ENCODE results near the gene ZNF568.

ZNF568 gene

DNA sequence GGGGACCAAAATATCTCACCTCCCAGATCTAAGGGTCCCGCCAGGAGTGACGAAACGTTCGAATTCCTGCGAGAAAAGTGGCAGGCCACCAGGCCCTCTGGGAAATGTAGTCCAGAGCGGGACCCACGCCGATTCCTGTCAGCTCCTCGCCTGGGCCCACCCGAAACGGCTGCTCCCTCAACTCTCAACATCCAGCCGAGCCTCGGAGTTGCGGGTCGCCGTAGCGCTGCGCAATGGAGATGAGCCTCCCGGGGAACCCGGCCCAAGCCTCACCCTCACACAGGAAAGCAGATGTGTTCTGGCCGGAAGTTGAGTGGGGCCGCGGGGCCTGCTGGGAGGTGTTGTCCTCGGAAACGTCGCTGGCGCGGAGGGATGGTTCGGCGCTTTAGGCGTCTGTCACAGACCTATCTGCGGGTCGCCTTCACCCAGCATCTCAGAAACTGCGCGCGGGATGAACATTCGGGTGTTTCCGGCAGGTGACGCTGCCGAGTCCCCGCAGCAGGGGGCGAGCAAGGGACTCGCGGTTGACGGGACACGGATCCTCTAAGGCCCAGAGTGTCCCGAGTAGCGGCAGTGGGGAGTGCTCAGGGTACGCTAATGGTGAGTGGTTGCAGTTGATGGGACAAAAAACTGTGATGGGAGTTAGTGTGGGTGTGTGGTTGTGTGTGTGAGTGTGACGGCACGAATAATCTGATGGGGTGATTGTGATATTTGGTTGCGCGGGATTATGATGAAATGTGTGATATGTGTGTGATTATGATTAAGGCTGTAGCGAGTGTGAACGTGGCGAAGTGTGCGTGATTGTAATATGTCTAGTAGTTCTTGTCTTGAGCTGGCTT lies at the start of gene ZNF568, which contains the start of gene ZNF829:
Gene ZNF568, plus strand, starts transcription at position 341 of the 839 bp plus-strand sequence. CDS start 6,439 bp downstream, outside the sequence.
Gene ZNF829, minus strand, starts transcription at position 300 of the 839 bp plus-strand sequence. CDS start 1,124 bp downstream, outside the sequence.
- peak; percentile 80 for DNase-seq (ENCODE audit: low read depth)

DNA sequence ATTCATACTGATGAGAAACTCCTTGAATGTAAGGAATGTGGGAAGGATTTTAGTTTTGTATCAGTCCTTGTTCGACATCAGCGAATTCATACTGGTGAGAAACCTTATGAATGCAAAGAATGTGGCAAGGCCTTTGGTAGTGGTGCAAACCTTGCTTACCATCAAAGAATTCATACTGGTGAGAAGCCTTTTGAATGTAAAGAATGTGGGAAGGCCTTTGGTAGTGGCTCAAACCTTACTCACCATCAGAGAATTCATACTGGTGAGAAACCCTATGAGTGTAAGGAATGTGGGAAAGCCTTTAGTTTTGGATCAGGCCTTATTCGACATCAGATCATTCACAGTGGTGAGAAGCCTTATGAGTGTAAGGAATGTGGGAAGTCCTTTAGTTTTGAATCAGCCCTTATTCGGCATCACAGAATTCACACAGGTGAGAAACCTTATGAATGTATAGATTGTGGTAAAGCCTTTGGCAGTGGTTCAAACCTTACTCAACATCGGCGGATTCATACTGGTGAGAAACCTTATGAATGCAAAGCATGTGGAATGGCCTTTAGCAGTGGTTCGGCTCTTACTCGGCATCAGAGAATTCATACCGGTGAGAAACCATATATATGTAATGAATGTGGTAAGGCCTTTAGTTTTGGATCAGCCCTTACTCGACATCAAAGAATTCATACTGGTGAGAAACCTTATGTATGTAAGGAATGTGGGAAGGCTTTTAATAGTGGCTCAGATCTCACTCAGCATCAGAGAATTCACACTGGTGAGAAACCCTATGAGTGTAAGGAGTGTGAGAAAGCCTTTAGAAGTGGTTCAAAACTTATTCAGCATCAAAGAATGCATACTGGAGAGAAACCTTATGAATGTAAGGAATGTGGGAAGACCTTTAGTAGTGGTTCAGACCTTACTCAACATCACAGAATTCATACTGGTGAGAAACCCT lies 38.9 kb upstream of the ZNF568 start:
- no peak for DNase-seq (ENCODE audit: low read depth)

DNA sequence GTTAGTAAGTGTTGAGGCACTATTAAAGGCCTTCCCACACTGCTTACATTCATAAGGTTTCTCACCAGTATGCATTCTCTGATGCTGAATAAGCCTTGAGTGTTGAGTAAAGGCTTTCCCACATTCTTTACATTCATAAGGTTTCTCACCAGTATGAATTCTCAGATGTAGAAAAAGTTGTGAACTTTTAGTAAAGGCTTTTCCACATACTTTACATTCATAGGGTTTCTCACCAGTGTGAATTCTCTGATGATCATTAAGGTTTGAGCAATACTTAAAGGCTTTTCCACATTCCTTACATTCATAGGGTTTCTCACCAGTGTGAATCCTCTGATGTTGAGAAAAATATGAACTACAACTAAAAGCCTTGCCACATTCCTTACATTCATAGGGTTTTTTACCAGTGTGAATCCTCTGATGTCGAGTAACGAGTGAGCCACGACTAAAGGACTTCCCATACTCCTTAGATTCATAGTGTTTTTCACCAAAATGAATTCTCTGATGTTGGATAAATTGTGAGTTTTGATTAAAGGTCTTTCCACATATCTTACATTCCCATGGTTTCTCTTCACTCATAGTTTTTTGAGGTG lies 24.3 kb upstream of the ZNF568 start:
- DNase-seq (ENCODE audit: low read depth) = no peak

DNA sequence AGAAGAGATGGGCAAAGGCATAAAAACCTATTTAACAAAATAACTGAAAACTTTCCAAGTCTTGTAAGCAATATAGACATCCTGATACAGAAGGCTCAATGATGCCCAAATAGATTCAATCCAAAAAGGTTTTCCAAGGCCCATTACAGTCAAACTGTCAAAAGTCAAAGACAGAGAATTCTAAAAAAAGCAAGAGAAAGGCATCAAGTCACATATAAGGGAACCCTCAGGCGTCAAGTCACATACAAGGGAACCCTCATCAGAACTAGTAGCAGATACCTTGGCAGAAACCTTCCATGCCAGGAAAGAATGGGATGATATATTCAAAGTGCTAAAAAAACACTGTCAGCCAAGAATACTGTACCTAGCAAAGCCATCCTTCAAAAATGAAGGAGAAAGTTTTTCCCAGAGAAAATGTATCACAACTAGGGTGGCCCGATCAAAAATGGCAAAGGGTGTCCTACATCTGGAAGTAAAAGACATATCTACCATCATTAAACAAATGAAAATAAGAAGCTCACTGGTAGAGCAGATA lies 21.2 kb upstream of the ZNF568 start:
- no peak for DNase-seq (ENCODE audit: low read depth)

DNA sequence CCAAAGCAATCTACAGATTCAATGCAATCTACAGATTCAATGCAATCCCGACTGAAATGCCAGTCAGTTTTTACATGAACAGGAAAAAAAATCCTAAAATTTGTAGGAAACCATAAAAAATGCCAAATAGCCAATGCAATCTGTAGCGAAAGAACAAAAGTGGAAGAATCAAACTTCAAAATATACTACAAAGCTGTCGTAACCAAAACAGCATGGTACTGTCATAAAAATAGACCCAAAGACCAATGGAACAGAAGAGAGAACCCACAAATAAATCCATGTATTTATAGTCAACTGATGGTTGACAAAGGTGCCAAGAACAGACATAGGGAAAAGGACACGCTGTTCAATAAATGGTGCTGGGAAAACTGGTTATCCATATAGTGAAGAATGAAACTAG lies 17.7 kb upstream of the ZNF568 start:
- DNase-seq (ENCODE audit: low read depth) = no peak

DNA sequence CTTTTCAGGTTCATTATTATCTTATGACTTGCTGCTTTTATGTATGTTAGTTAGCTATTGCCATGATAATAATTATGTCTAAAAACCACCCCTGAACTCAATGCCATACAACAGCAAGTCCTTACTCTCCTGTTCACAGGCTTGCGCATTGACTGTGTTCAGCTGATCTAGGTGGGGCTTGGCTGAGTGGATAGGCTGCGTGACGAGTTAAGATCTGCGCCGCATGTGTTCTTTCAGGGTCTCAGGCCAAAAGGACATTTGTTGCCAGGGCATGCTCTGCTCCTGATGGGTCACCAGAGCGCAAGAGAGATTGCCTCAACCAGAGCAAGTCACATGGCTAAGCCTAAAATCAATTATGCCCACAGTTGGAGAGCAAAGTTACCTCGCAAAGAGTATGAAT lies 859 bp downstream of the ZNF568 start:
- no peak for DNase-seq (ENCODE audit: low read depth)

DNA sequence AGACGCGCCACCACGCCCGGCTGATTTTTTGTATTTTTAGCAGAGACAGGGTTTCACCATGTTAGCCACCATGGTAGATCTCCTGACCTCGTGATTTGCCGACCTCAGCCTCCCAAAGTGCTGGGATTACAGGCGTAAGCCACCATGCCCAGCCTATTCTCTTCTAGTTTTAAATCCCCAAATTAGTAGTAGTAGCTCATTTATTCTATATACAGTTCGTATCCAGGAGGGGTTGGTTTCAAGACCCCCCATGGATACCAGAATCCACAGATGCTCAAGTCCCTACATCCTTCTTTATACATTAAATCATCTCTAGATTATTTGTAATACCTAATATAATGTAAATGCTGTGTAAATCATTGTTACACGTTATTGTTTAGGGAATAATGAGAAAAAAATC lies 2.0 kb downstream of the ZNF568 start:
- DNase-seq (ENCODE audit: low read depth) = no peak

DNA sequence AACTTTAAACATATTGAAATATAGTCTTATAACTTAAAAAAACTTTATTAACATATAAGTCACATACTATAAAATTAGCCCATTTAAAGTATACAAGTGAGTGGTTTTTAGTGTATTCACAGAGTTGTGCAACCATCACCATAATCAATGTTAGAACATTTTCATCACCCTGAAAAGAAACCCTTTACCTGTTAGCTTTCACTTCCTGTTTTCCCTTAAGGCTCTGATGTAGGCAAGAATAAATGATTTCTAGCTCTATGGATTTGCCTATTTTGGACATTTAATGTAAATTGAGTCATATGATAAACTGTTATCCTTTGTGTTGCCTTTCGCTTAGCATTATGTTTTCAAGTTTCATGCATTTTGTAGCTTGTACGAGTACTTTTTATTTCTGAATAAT lies 15.6 kb downstream of the ZNF568 start:
- no peak for DNase-seq (ENCODE audit: low read depth)

DNA sequence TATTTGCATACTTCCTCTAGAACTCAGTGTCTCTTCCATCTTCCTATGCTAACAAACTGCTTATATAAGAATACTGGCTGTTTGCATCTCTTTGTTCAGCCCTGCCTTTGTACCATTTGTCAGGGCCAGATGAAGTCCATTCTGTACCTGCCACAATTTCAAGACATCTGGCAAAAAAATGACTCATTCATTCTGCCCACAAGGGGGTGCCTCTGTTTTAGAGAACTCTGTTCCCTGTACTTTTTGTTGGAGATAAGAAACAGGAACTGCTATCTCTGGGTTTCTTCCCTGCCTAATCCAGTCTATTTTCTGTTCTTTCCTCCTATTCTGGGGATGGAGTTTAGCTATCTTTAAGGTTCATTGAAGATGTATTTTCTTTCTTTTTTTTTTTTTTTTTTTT lies 23.0 kb downstream of the ZNF568 start:
- DNase-seq (ENCODE audit: low read depth) = no peak

DNA sequence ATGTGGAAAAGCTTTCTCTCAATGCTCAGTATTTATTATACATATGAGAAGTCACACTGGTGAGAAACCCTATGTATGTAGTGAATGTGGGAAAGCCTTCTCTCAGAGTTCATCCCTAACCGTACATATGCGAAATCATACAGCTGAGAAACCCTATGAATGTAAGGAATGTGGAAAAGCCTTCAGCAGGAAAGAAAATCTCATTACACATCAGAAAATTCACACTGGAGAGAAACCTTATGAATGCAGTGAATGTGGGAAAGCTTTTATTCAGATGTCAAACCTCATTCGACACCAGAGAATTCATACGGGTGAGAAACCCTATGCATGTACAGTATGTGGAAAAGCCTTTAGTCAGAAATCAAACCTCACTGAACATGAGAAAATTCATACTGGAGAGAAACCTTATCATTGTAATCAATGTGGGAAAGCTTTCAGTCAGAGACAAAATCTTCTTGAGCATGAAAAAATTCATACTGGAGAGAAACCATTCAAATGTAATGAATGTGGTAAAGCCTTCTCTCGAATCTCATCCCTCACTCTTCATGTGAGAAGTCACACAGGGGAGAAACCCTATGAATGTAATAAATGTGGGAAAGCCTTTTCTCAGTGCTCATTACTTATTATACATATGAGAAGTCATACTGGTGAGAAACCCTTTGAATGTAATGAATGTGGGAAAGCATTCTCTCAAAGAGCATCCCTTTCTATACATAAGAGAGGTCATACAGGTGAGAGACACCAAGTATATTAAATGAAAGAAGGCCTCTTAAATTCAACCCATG lies 34.4 kb downstream of the ZNF568 start:
- DNase-seq (ENCODE audit: low read depth) = no peak

DNA sequence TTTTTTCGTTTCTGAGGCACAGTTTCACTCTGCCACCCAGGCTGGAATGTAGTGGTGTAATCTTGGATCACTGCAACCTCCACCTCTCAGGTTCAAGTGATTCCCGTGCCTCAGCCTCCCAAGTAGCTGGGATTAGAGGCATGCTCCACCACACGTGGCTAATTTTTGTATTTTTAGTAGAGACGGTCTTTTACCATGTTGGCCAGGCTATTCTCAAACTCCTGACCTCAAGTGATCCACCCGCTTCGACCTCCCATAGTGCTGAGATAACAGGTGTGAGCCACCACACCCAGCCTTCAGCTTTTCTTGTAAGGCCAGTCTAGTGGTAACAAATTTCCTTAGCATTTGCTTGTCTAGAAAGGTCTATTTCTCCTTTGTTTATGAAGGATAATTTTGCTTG lies 46.2 kb downstream of the ZNF568 start:
- no peak for DNase-seq (ENCODE audit: low read depth)

DNA sequence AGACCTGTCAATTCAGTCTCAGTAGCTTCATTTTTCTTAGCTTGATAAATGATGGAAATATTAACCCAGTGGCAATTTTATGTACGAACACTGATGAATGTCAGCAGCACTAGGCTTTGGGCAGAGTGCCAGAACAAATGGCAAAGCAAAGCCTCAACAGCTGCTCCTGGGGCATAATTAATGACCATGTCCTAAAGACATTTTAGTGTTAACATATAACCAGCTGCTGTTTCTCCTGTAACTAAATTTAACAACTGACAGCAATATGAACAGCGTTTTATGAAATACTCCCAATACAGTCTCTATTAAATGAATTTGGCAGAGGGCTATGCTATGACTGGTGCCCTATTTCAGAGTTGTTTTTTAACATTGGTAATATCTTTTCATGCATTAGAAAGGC lies 47.1 kb downstream of the ZNF568 start:
- DNase-seq (ENCODE audit: low read depth) = no peak

DNA sequence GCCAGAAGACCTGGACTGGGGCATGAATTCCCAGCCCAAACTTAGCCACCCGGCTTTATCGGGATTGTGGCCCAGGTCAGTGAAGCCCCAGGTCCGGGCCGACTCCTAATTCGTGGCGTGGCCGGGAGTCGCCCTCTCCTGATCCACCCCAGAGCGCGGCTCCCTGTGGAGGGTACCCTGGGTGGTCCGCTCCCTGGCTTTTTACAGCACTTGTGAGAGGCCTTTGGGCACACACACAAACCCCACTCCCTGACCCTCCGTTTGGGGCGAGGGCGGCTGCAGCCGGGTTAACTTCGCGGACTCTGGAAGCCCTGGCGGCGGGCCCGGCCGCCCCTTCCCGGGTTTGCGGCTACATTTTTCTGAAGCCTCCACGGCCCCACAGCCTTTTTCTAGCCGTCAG lies 56.4 kb downstream of the ZNF568 start:
- DNase-seq (ENCODE audit: low read depth) = no peak

DNA sequence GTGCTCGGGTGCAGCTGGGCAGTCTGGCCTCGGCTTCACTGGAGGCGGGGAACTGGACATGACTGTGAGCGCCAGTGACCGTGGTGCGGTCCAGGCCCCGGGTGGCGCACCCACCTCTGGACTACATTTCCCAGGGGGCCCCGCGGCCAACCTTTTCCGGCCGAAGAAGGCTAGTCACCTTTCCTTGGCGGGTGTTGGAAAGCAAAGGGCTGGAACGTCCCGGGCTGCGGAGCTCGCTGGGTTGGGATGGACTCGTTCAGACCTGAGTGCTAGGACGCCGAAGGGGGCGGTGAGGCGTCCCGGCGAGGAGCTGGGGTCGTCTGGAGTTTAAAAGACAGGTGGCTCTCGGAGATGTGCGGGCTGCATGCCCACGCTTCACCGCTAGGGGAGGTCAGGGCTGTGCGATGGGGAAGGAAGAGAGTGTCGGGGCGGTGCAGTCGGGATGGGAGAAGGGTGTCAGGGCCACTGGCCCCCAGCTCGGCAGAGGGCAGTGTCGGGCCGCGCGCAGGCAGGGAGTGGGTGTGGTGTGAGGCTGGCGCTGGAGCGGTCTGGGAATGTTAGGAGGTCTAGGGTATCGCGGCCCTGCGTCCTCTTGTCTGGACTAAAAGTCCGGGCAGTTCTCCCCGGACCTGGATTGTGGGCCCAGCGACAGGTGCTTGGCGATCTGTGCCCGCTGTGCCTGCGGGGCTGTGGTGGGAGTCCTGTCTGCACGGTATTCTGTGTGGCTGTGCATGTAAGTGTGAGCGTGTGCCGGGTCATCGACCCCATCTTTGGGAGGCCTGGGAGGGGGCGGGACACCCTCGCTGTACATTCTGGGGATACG lies 57.1 kb downstream of the ZNF568 start:
- DNase-seq (ENCODE audit: low read depth) = peak; percentile 53

DNA sequence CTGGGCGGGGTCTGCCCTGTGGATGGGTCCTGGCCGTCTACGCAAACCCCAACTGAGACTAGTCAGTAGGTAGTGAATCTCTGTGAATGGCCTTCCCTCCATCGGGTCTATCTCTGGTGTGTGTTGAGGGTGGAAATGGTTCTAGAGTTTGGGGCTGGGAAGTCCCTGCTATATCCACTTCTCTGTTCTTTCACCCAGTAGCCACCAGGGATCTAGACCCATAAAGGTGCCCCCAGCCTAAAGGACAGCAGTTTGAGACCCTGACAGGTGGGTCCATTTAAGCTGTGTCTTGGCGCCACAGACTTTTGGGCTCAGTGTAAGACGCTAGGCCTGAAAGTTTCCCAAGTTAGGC lies 57.7 kb downstream of the ZNF568 start:
- no peak for DNase-seq (ENCODE audit: low read depth)

DNA sequence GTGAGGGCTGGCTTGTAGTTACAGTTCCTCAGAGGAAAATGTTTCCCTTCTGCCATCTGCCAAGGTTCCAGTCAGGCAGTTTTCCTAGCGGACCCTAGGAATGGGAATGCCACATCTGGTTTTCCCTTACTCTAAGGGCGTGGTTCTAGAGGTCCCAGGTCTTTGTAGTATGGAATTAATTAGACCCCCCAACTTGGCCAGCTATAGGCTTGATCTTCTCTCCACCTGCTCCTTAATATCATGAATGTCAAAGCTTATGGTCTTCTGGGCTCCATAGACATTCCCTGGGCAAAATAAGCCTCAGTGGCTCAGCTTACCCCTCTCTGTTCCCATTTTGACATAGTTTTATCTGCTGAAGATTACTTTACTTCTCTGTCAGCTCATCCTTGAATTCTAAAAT lies 70.0 kb downstream of the ZNF568 start:
- no peak for DNase-seq (ENCODE audit: low read depth)

DNA sequence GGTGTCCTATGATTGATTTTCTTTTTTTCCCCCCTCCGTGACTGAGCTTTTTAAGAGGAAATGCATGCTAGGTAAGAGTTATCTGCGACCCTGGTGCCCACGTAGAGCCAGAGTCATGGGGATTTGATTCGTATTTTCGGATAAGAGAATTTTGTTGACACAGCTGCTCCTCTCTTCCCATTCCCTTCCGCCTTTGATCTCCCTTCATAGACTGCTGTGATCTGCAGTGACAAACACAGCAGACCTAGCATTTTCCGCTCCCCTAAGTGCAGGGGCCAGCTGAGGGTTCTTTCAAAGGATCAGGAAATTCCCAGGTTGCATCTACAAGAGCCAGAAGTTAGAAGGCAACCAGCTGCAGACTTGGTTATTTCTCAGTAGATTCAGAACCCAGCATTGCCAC lies 70.5 kb downstream of the ZNF568 start:
- DNase-seq (ENCODE audit: low read depth) = no peak

DNA sequence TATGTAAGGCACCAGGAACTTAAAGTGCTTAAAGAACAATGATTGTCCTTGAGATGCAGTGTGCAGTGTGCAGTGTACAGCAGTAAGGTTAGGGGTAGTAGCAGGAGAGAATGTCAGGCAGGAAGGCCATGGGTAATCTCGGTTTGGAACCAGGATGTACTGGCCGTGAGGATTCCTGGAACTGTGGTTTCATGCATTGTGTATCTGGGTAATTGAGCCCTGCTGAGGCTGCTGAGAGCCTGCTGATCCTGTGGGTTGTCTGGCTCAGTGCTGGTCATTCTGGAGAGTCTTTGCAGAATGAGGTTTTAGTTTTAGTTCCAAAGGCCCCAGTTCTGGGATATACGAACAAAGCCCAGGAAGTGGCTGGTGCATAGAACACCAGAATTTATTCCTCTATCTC lies 71.0 kb downstream of the ZNF568 start:
- DNase-seq (ENCODE audit: low read depth) = no peak

DNA sequence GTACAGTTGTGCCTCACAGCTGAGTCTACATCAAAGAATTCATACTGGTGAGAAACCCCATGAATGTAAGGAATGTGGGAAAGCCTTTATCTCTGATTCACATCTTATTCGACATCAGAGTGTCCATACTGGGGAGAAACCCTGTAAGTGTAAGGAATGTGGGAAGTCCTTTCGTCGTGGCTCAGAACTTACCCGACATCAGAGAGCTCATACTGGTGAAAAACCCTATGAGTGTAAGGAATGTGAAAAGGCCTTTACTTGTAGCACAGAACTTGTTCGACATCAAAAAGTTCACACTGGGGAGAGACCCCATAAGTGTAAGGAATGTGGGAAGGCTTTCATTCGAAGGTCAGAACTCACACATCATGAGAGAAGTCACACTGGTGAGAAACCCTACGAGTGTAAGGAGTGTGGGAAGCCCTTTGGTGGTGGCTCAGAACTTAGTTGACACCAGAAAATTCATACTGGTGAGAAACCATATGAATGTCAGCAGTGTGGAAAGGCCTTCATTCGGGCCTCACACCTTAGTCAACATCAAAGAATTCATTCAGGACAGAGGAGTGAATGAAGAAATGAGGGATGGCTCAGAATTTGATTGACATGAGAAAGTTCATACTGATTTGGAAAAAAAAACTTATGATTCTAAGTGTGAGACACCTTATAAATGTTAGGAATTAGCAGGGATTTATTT lies 81.2 kb downstream of the ZNF568 start:
- no peak for DNase-seq (ENCODE audit: low read depth)

DNA sequence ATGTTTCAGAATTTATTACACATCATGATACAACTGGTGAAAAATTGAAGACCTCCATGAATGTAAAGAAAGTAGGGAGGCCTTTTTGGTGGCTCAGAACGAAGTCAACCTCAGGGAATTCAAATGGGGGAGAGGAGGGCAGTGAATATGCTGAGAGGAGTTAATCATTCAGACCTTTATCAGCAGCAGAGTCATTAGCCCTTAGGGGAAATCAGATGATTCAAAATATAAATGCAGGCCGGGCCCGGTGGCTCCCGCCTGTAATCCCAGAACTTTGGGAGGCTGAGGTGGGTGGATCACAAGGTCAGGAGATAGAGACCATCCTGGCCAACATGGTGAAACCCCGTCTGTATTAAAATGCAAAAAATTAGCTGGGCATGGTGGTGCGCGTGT lies 81.7 kb downstream of the ZNF568 start:
- no peak for DNase-seq (ENCODE audit: low read depth)
